Common myeloid progenitor, CD34-positive (primary cell): ENCODE measurements around the gene ZNF85. TPM values are rescaled to one million over a fixed set of nuclear protein-coding genes. Genes with fewer than 3 reads are reported as not detected.
A peak's percentile ranks its signal among the peaks of the same experiment; 100 is the strongest.

Source experiments
- CTCF ChIA-PET: fragments of 350-600 bp; sonication (Branson Sonifier 250); formaldehyde crosslinking; loops from one replicate; lab custom pipeline; 2021; ENCODE audit warnings: antibody characterized with exemption; lab: Charles Lee
- POLR2A ChIA-PET: fragments of 350-600 bp; sonication (Branson Sonifier 250); formaldehyde crosslinking; loops from one replicate; lab custom pipeline; 2021; ENCODE audit warnings: antibody characterized with exemption; lab: Charles Lee
- DNase-seq, 3 donors: peaks; one replicate each; pipeline versions ENCODE4 v3.0.0 to v3.0.0-alpha.2; 2013
- H3K27ac ChIP-seq, 2 experiments: 1 replicate in 1 of 2; 2 replicates in 1 of 2; pipeline ENCODE4 v1.7.0; 2013; ENCODE audit warnings: inconsistent platforms in 2 of 2, low read length in 2 of 2, mild to moderate bottlenecking in 2 of 2, low read depth in 1 of 2, moderate library complexity in 1 of 2; ENCODE audit not compliant: severe bottlenecking in 2 of 2, insufficient read depth in 1 of 2, poor library complexity in 1 of 2
- H3K27me3 ChIP-seq, 5 experiments: replicated peaks in 2 of 5; 1 replicate in 3 of 5; 2 replicates in 2 of 5; pipeline versions ENCODE4 v1.6.1 to v1.7.0; 2013; ENCODE audit warnings: low read length in 4 of 5, mild to moderate bottlenecking in 2 of 5, moderate library complexity in 2 of 5, inconsistent platforms in 1 of 5; ENCODE audit not compliant: insufficient read depth in 5 of 5, control insufficient read depth in 4 of 5
- H3K36me3 ChIP-seq, 4 experiments: 1 replicate in 2 of 4; 2 replicates in 2 of 4; pipeline versions ENCODE4 v1.6.1 to v1.7.0; 2013; ENCODE audit warnings: low read length in 3 of 4, control low read depth in 1 of 4, mild to moderate bottlenecking in 1 of 4; ENCODE audit not compliant: control insufficient read depth in 4 of 4, insufficient read depth in 4 of 4
- H3K4me1 ChIP-seq, 4 experiments: 1 replicate in 3 of 4; 2 replicates in 1 of 4; pipeline versions ENCODE4 v1.6.1 to v1.7.1; 2013; ENCODE audit warnings: low read length in 3 of 4, mild to moderate bottlenecking in 3 of 4, control low read depth in 1 of 4, inconsistent platforms in 1 of 4, moderate library complexity in 1 of 4; ENCODE audit not compliant: control insufficient read depth in 4 of 4, insufficient read depth in 4 of 4; ENCODE audit errors: control extremely low read depth in 1 of 4
- H3K4me3 ChIP-seq, 7 experiments: 1 replicate in 4 of 7; 2 replicates in 3 of 7; pipeline versions ENCODE4 v1.5.1 to v1.7.0; 2013; ENCODE audit warnings: mild to moderate bottlenecking in 7 of 7, low read length in 6 of 7, moderate library complexity in 6 of 7, inconsistent platforms in 2 of 7, low read depth in 2 of 7, control low read depth in 1 of 7; ENCODE audit not compliant: insufficient read depth in 4 of 7, control insufficient read depth in 1 of 7; ENCODE audit errors: extremely low read depth in 1 of 7
- H3K9me3 ChIP-seq, 5 experiments: 1 replicate in 4 of 5; 2 replicates in 1 of 5; pipeline versions ENCODE4 v1.6.1 to v1.7.1; 2013; ENCODE audit warnings: low read length in 4 of 5, mild to moderate bottlenecking in 2 of 5, inconsistent platforms in 1 of 5, low read depth in 1 of 5, moderate library complexity in 1 of 5; ENCODE audit not compliant: control insufficient read depth in 4 of 5, insufficient read depth in 2 of 5; ENCODE audit errors: control extremely low read depth in 1 of 5
- WGBS: methylation state at CpG from one replicate; pipeline ENCODE4 v1.1.5; 2013; ENCODE audit not compliant: insufficient coverage; 5-methylcytosine and 5-hydroxymethylcytosine counted together
- polyA plus RNA-seq: library from polyadenylated mRNA; unstranded; fragments of 120-200 nt; gene quantifications from one replicate; pipeline ENCODE4 v1.2.1, GENCODE V29; 2013

The ZNF85 gene
- 16.1 TPM for polyA plus RNA-seq

- DNase-seq = peak; percentile 93 to 97 (median 97)
- ChIA-PET POLR2A (interaction anchor here (0.6 to 1.5 kb wide), 4 partner anchors 159 to 886 kb away, joined by 3 to 4 read pairs (median 4); partner anchors contain the start of genes ZNF714 and ZNF737), CTCF (no interaction called here)
- Histone ChIP-seq H3K4me1 (peaks cover 0 to 5% (median 0%) of the 10 kb centered on the region in 4 experiments), H3K27me3 (no peaks in the 10 kb centered on the region), H3K9me3 (peaks cover 5 to 31% (median 13%) of the 10 kb centered on the region in 5 experiments), H3K36me3 (peaks cover 5 to 12% (median 10%) of the 10 kb centered on the region in 4 experiments), H3K4me3 (peak within 1 kb of the TSS; percentile 72 to 96 (median 88)), H3K27ac (peak within 1 kb of the TSS; percentile 86 to 94)
- WGBS = 0% methylated on average over 29 of the region's 38 CpGs
Observed at GRCh38 chr19:20923077-20923871, at the start of gene ZNF85. Gene ZNF85 (plus strand): TSS chr19:20923251. CDS start chr19:20923401, 150 bp downstream.

- H3K36me3 ChIP-seq = no peaks in the 10 kb centered on the region
- H3K4me3 ChIP-seq = no peak overlapping the region
- POLR2A ChIA-PET = no interaction called here
- no peaks in the 10 kb centered on the region for H3K27me3 ChIP-seq
- H3K27ac ChIP-seq = no peak overlapping the region
- H3K9me3 ChIP-seq = peaks cover 8 to 94% (median 20%) of the 10 kb centered on the region in 5 experiments
- WGBS = 67% methylated on average over 1 of the region's 1 CpG
- no peak for DNase-seq
- H3K4me1 ChIP-seq = no peaks in the 10 kb centered on the region
- CTCF ChIA-PET = no interaction called here
Observed at GRCh38 chr19:20879501-20879900, 43.5 kb upstream of the ZNF85 start.

- 85% methylated on average over 3 of the region's 3 CpGs for WGBS
- Histone ChIP-seq H3K4me1 (no peaks in the 10 kb centered on the region), H3K4me3 (no peak overlapping the region), H3K36me3 (no peaks in the 10 kb centered on the region), H3K27ac (no peak overlapping the region), H3K27me3 (no peaks in the 10 kb centered on the region), H3K9me3 (peaks cover 0 to 29% (median 8%) of the 10 kb centered on the region in 5 experiments)
- CTCF ChIA-PET = no interaction called here
- DNase-seq = no peak
- POLR2A ChIA-PET = no interaction called here
Observed at GRCh38 chr19:20912973-20913372, 10.1 kb upstream of the ZNF85 start.

- CTCF ChIA-PET = no interaction called here
- POLR2A ChIA-PET = no interaction called here
- WGBS = 100% methylated on average over 1 of the region's 2 CpGs
- peaks cover 8 to 43% (median 19%) of the 10 kb centered on the region in 5 experiments for H3K9me3 ChIP-seq
- no peaks in the 10 kb centered on the region for H3K27me3 ChIP-seq
- H3K4me3 ChIP-seq = no peak overlapping the region
- H3K4me1 ChIP-seq = peaks cover 0 to 5% (median 0%) of the 10 kb centered on the region in 4 experiments
- no peak for DNase-seq
- H3K27ac ChIP-seq = no peak overlapping the region
- peaks cover 5 to 24% (median 18%) of the 10 kb centered on the region in 4 experiments for H3K36me3 ChIP-seq
Observed at GRCh38 chr19:20925481-20925880, 2.4 kb downstream of the ZNF85 start.

GRCh38 chr19:20926796-20927195, 3.7 kb downstream of the ZNF85 start:
- peaks cover 8 to 56% (median 27%) of the 10 kb centered on the region in 5 experiments for H3K9me3 ChIP-seq
- peaks cover 0 to 5% (median 0%) of the 10 kb centered on the region in 4 experiments for H3K4me1 ChIP-seq
- peaks cover 5 to 36% (median 22%) of the 10 kb centered on the region in 4 experiments for H3K36me3 ChIP-seq
- no peaks in the 10 kb centered on the region for H3K27me3 ChIP-seq
- ChIA-PET CTCF (no interaction called here), POLR2A (interaction anchor here (0.6 kb wide), 1 partner anchor 215 kb away, joined by 7 read pairs; the partner anchor contains the start of gene ZNF431)
- no peak overlapping the region for H3K27ac ChIP-seq
- no CpG with 5 or more reads among the region's 1 CpG for WGBS
- H3K4me3 ChIP-seq = no peak overlapping the region
- no peak for DNase-seq

GRCh38 chr19:20928371-20928770, 5.3 kb downstream of the ZNF85 start:
- H3K36me3 ChIP-seq = peaks cover 5 to 46% (median 26%) of the 10 kb centered on the region in 4 experiments
- 100% methylated on average over 1 of the region's 1 CpG for WGBS
- peaks cover 8 to 66% (median 30%) of the 10 kb centered on the region in 5 experiments for H3K9me3 ChIP-seq
- POLR2A ChIA-PET = no interaction called here
- no peak overlapping the region for H3K4me3 ChIP-seq
- DNase-seq = no peak
- H3K27ac ChIP-seq = no peak overlapping the region
- CTCF ChIA-PET = no interaction called here
- H3K4me1 ChIP-seq = no peaks in the 10 kb centered on the region
- no peaks in the 10 kb centered on the region for H3K27me3 ChIP-seq
